GM12878 (cell line): ENCODE data around the gene ANKRD44. TPM values are rescaled to one million over a fixed set of nuclear protein-coding genes. Genes with fewer than 3 reads are reported as not detected.

Source experiments
- ATF7 ChIP-seq: fragments of 450-650 bp; IDR thresholded peaks from 2 replicates; pipeline ENCODE4 v1.6.1; 2016; ENCODE audit warnings: low read depth, mild to moderate bottlenecking
- BRCA1 ChIP-seq: IDR thresholded peaks from 2 replicates; pipeline ENCODE4 v1.6.1; 2011; ENCODE audit warnings: low read depth, low read length, improper control_type of control experiment
- CBX3 ChIP-seq: fragments of 200-600 bp; sonication (generic); IDR thresholded peaks from 2 replicates; pipeline ENCODE4 v1.6.1; 2016; ENCODE audit warnings: low read depth, borderline replicate concordance
- CREB1 ChIP-seq: IDR thresholded peaks from 2 replicates; pipeline ENCODE4 v1.6.1; 2012; ENCODE audit warnings: low read depth, mild to moderate bottlenecking, inconsistent platforms
- CREM ChIP-seq: IDR thresholded peaks from 2 replicates; pipeline ENCODE4 v1.6.1; 2014; ENCODE audit warnings: antibody characterized with exemption, low read depth
- EGR1 ChIP-seq, 2 experiments: IDR thresholded peaks; 1 replicate in 1 of 2; 2 replicates in 1 of 2; pipeline ENCODE4 v1.6.1; 2011 to 2012; ENCODE audit warnings: low read depth in 2 of 2, low read length in 2 of 2, borderline replicate concordance in 1 of 2, mild to moderate bottlenecking in 1 of 2, moderate library complexity in 1 of 2
- FOS ChIP-seq: IDR thresholded peaks from 3 replicates; pipeline ENCODE4 v1.6.1; 2011; ENCODE audit warnings: borderline replicate concordance; ENCODE audit not compliant: insufficient read length; ENCODE audit errors: extremely low read depth
- FOXK2 ChIP-seq: fragments of 450-650 bp; IDR thresholded peaks from 2 replicates; pipeline ENCODE4 v1.6.1; 2017; ENCODE audit warnings: mild to moderate bottlenecking, moderate library complexity
- FOXM1 ChIP-seq: IDR thresholded peaks from 2 replicates; pipeline ENCODE4 v1.6.1; 2012; ENCODE audit warnings: low read depth, mild to moderate bottlenecking, inconsistent platforms, low read length, moderate library complexity
- GATAD2B ChIP-seq: fragments of 450-650 bp; conservative IDR thresholded peaks from 2 replicates; pipeline ENCODE4 v1.6.1; 2017; ENCODE audit warnings: low read depth, mild to moderate bottlenecking, moderate library complexity
- HDGF ChIP-seq: fragments of 450-650 bp; IDR thresholded peaks from 2 replicates; pipeline ENCODE4 v1.6.1; 2016; ENCODE audit warnings: antibody characterized with exemption
- KDM1A ChIP-seq: fragments of 200-600 bp; sonication (generic); IDR thresholded peaks from 2 replicates; pipeline ENCODE4 v1.6.1; 2016; ENCODE audit warnings: borderline replicate concordance
- LARP7 ChIP-seq: fragments of 450-650 bp; IDR thresholded peaks from 2 replicates; pipeline ENCODE4 v1.6.1; 2017; ENCODE audit warnings: mild to moderate bottlenecking
- MTA2 ChIP-seq: fragments of 450-650 bp; IDR thresholded peaks from 2 replicates; pipeline ENCODE4 v1.6.1; 2016; ENCODE audit warnings: low read depth, mild to moderate bottlenecking, moderate library complexity
- NBN ChIP-seq: fragments of 450-650 bp; IDR thresholded peaks from 2 replicates; pipeline ENCODE4 v1.6.1; 2016
- NFXL1 ChIP-seq: fragments of 450-650 bp; IDR thresholded peaks from 2 replicates; pipeline ENCODE4 v1.6.1; 2017; ENCODE audit warnings: antibody characterized with exemption, mild to moderate bottlenecking, borderline replicate concordance
- POLR2AphosphoS2 ChIP-seq: IDR thresholded peaks from 2 replicates; pipeline ENCODE4 v1.6.1; 2011; ENCODE audit warnings: low read depth, mild to moderate bottlenecking, low read length, improper control_type of control experiment, moderate library complexity
- POLR2AphosphoS5 ChIP-seq: IDR thresholded peaks from 2 replicates; pipeline ENCODE4 v1.6.1; 2011; ENCODE audit warnings: mild to moderate bottlenecking, low read length, inconsistent platforms
- polyA plus RNA-seq, 11 experiments: library from polyadenylated mRNA; depleted of rRNA in 4 of 11; unstranded in 6 of 11; stranded (reverse) in 5 of 11; fragments of >200 nt; fragmentation: Nextera tagmentation in 4 of 11; fragmentation: Illumina TruSeq in 1 of 11; extraction: Ambion mirVana in 4 of 11; extraction: Trizol in 1 of 11; gene quantifications; 1 replicate in 1 of 11; 2 replicates in 10 of 11; pipeline versions ENCODE4 v1.2.1 to v1.2.3, GENCODE V29; 2011 to 2016; ENCODE audit warnings: inconsistent platforms in 2 of 11, missing spikeins in 2 of 11, low read depth in 1 of 11
- total RNA-seq, 4 experiments: library from RNA; depleted of rRNA in 3 of 4; stranded (reverse); fragments of >200 nt in 3 of 4; fragmentation: Illumina TruSeq in 1 of 4; extraction: Trizol in 1 of 4; gene quantifications; 2 replicates each; pipeline versions ENCODE4 v1.2.1 to v1.2.3, GENCODE V29; 2013 to 2021
- TF ChIP-seq, protein P1 (sequence below): IDR thresholded peaks from 2 replicates; pipeline ENCODE4 v1.6.1; 2012; ENCODE audit warnings: low read depth, low read length, improper control_type of control experiment
- TF ChIP-seq, protein P2 (sequence below): fragments of 450-650 bp; IDR thresholded peaks from 2 replicates; pipeline ENCODE4 v1.6.1; 2017; ENCODE audit warnings: mild to moderate bottlenecking, moderate library complexity
- TF ChIP-seq, protein P3 (sequence below): IDR thresholded peaks from 2 replicates; pipeline ENCODE4 v1.6.1; 2011; ENCODE audit warnings: low read depth, low read length, improper control_type of control experiment, borderline replicate concordance
- TF ChIP-seq, protein P4 (sequence below): fragments of 150-350 bp; IDR thresholded peaks from 2 replicates; pipeline ENCODE4 v1.6.1; 2016; ENCODE audit warnings: low read depth, low read length
- TF ChIP-seq, protein P5 (sequence below): IDR thresholded peaks from 2 replicates; pipeline ENCODE4 v1.6.1; 2011; ENCODE audit warnings: borderline replicate concordance, low read depth, mild to moderate bottlenecking, moderate library complexity, mixed read lengths, low read length; ENCODE audit not compliant: insufficient read depth; ENCODE audit errors: extremely low read length

Gene ANKRD44
- total and polyA plus RNA-seq, 10 of the 15 experiments (the other 5 are each of a cell fraction or from before 2014, with no cell fraction given), result 19.1 to 99.1 (median 59.6) TPM

DNA sequence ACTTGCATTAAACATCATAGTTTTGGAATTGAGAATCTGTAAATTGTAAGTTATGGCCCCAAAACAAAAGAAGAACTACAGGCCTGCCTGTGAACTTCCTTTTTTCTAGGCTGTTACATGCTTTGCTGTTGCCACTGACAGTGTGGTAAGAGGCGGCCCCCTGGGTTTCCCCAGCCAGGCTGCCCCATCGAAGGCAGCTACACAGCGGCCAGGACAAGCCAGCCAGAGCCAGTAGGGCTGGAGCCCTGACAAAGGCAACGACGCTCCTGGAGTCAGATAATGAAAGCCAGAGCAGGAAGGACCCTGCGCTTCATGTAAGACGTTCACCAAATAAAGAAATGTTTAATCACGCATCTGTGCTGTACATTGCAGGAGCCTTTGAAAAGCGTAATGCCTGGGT is 55.0 kb downstream of the ANKRD44 start (continued):
- TF ChIP-seq, protein P1, sequence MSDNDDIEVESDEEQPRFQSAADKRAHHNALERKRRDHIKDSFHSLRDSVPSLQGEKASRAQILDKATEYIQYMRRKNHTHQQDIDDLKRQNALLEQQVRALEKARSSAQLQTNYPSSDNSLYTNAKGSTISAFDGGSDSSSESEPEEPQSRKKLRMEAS, result peak; percentile 71
- TF ChIP-seq FOXK2, result no peak
- TF ChIP-seq ATF7, result peak; percentile 64
- TF ChIP-seq EGR1 (IDR thresholded peaks at IDR 0.05; ENCODE audit: borderline replicate concordance in 1 of 2, low read depth in 2 of 2, low read length in 2 of 2), result no peak
- no peak for TF ChIP-seq KDM1A
- peak; percentile 92 for TF ChIP-seq POLR2AphosphoS2
- TF ChIP-seq, protein P2, sequence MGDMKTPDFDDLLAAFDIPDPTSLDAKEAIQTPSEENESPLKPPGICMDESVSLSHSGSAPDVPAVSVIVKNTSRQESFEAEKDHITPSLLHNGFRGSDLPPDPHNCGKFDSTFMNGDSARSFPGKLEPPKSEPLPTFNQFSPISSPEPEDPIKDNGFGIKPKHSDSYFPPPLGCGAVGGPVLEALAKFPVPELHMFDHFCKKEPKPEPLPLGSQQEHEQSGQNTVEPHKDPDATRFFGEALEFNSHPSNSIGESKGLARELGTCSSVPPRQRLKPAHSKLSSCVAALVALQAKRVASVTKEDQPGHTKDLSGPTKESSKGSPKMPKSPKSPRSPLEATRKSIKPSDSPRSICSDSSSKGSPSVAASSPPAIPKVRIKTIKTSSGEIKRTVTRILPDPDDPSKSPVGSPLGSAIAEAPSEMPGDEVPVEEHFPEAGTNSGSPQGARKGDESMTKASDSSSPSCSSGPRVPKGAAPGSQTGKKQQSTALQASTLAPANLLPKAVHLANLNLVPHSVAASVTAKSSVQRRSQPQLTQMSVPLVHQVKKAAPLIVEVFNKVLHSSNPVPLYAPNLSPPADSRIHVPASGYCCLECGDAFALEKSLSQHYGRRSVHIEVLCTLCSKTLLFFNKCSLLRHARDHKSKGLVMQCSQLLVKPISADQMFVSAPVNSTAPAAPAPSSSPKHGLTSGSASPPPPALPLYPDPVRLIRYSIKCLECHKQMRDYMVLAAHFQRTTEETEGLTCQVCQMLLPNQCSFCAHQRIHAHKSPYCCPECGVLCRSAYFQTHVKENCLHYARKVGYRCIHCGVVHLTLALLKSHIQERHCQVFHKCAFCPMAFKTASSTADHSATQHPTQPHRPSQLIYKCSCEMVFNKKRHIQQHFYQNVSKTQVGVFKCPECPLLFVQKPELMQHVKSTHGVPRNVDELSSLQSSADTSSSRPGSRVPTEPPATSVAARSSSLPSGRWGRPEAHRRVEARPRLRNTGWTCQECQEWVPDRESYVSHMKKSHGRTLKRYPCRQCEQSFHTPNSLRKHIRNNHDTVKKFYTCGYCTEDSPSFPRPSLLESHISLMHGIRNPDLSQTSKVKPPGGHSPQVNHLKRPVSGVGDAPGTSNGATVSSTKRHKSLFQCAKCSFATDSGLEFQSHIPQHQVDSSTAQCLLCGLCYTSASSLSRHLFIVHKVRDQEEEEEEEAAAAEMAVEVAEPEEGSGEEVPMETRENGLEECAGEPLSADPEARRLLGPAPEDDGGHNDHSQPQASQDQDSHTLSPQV, result no peak
- TF ChIP-seq, protein P3, sequence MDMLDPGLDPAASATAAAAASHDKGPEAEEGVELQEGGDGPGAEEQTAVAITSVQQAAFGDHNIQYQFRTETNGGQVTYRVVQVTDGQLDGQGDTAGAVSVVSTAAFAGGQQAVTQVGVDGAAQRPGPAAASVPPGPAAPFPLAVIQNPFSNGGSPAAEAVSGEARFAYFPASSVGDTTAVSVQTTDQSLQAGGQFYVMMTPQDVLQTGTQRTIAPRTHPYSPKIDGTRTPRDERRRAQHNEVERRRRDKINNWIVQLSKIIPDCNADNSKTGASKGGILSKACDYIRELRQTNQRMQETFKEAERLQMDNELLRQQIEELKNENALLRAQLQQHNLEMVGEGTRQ, result no peak
- TF ChIP-seq BRCA1, result no peak
- TF ChIP-seq CREB1, result peak; percentile 73
- peak; percentile 99 for TF ChIP-seq POLR2AphosphoS5
- TF ChIP-seq CBX3, result no peak
- TF ChIP-seq MTA2, result peak; percentile 47; the same call in 1 of the 2 replicates
- TF ChIP-seq, protein P4, sequence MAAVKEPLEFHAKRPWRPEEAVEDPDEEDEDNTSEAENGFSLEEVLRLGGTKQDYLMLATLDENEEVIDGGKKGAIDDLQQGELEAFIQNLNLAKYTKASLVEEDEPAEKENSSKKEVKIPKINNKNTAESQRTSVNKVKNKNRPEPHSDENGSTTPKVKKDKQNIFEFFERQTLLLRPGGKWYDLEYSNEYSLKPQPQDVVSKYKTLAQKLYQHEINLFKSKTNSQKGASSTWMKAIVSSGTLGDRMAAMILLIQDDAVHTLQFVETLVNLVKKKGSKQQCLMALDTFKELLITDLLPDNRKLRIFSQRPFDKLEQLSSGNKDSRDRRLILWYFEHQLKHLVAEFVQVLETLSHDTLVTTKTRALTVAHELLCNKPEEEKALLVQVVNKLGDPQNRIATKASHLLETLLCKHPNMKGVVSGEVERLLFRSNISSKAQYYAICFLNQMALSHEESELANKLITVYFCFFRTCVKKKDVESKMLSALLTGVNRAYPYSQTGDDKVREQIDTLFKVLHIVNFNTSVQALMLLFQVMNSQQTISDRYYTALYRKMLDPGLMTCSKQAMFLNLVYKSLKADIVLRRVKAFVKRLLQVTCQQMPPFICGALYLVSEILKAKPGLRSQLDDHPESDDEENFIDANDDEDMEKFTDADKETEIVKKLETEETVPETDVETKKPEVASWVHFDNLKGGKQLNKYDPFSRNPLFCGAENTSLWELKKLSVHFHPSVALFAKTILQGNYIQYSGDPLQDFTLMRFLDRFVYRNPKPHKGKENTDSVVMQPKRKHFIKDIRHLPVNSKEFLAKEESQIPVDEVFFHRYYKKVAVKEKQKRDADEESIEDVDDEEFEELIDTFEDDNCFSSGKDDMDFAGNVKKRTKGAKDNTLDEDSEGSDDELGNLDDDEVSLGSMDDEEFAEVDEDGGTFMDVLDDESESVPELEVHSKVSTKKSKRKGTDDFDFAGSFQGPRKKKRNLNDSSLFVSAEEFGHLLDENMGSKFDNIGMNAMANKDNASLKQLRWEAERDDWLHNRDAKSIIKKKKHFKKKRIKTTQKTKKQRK, result no peak
- TF ChIP-seq FOXM1, result peak; percentile 75
- TF ChIP-seq CREM, result peak; percentile 81
- TF ChIP-seq GATAD2B, result no peak
- no peak for TF ChIP-seq NFXL1
- TF ChIP-seq, protein P5, sequence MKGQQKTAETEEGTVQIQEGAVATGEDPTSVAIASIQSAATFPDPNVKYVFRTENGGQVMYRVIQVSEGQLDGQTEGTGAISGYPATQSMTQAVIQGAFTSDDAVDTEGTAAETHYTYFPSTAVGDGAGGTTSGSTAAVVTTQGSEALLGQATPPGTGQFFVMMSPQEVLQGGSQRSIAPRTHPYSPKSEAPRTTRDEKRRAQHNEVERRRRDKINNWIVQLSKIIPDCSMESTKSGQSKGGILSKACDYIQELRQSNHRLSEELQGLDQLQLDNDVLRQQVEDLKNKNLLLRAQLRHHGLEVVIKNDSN, result no peak
- TF ChIP-seq LARP7, result peak; percentile 25; the same call in 1 of the 2 replicates
- no peak for TF ChIP-seq HDGF
- no peak for TF ChIP-seq FOS
- TF ChIP-seq NBN, result peak; percentile 86
